HG02884 (cell line): ENCODE measurements around the gene GALNT9.
"Not testable (repeated sequence)": the region's sequence is repeated elsewhere in the genome, so short reads cannot be mapped to it uniquely, and the experiment has no call there.

ENCODE experiments used
- ATAC-seq: cut with Tn5 transposase; IDR thresholded peaks from one replicate; pipeline ENCODE4 v1.9.1; 2021; ENCODE audit warnings: mild to moderate bottlenecking, moderate library complexity; ENCODE audit not compliant: unreplicated experiment

Gene GALNT9

GRCh38 chr12:132202929-132203721 is 126.3 kb downstream of the GALNT9 start:
- no peak for ATAC-seq

GRCh38 chr12:132201391-132202120 is 127.8 kb downstream of the GALNT9 start:
- no peak for ATAC-seq

- ATAC-seq, result no peak
These were observed 128.6 kb downstream of the GALNT9 start for GRCh38 chr12:132200800-132201199.

GRCh38 chr12:132199526-132200319 is 129.7 kb downstream of the GALNT9 start:
- no peak for ATAC-seq

- no peak for ATAC-seq
These were observed 130.3 kb downstream of the GALNT9 start for GRCh38 chr12:132199101-132199500.

GRCh38 chr12:132197581-132198354 is 131.6 kb downstream of the GALNT9 start:
- ATAC-seq, result no peak

- no peak for ATAC-seq
These were observed 132.5 kb downstream of the GALNT9 start for GRCh38 chr12:132196873-132197390.

- ATAC-seq, result no peak
These were observed 133.1 kb downstream of the GALNT9 start for GRCh38 chr12:132196038-132196872.

GRCh38 chr12:132195242-132195641 is 134.1 kb downstream of the GALNT9 start:
- not testable (repeated sequence) for ATAC-seq

- ATAC-seq, result no peak
These were observed 134.8 kb downstream of the GALNT9 start for GRCh38 chr12:132194556-132194955.

GRCh38 chr12:132194056-132194455 is 135.3 kb downstream of the GALNT9 start:
- no peak for ATAC-seq

- ATAC-seq, result no peak
These were observed 137.5 kb downstream of the GALNT9 start for GRCh38 chr12:132191715-132192553.

- no peak for ATAC-seq
These were observed 138.4 kb downstream of the GALNT9 start for GRCh38 chr12:132190834-132191500.

GRCh38 chr12:132190012-132190755 is 139.2 kb downstream of the GALNT9 start:
- ATAC-seq, result no peak

- peak; percentile 89 for ATAC-seq
These were observed 139.9 kb downstream of the GALNT9 start for GRCh38 chr12:132189378-132190011.

- no peak for ATAC-seq
These were observed 140.5 kb downstream of the GALNT9 start for GRCh38 chr12:132188916-132189325.

GRCh38 chr12:132188451-132188901 is 140.9 kb downstream of the GALNT9 start:
- no peak for ATAC-seq
